GM18861 (cell line): ENCODE measurements around the gene HIVEP2.

ENCODE experiments used
- ATAC-seq: cut with Tn5 transposase; IDR thresholded peaks from one replicate; pipeline ENCODE4 v1.9.1; 2021; ENCODE audit not compliant: unreplicated experiment

The HIVEP2 gene

DNA sequence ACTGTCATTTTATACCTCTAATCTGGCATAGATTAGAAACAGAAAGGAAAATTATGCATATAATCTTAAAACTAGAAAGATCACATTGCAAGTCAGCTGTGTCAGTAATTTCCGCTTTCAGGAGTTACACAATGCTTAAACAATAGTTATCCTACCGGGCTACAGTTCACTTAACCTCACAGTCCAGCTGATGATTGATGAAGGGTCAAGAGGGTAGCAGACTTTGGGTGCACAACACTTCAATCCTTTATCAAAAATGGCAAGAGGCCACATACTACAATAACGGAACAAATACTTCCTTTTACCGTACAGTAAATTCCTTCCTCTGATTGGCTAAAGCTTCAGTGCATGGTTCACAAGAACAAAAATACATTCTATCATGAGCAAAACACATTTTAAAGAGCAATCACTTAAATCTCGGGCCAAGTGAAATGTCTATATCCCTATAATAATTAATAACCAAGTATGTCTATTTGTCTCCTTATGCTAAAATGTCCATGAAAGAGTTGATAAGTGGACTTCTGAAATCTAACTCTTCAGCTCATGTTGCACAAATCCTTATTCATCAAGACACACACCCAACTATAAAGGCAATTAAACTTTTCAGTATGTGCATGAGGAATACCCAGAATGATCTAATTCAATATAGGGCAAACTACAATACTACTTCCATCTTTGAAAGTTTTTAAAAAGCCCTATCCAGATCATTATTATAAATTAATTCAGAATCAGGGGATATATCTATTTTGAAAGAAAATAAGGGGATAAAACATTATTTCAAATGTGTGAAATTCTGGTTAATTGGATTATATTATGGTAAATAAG, 76.8 kb downstream of the HIVEP2 start:
- peak; percentile 33 for ATAC-seq

DNA sequence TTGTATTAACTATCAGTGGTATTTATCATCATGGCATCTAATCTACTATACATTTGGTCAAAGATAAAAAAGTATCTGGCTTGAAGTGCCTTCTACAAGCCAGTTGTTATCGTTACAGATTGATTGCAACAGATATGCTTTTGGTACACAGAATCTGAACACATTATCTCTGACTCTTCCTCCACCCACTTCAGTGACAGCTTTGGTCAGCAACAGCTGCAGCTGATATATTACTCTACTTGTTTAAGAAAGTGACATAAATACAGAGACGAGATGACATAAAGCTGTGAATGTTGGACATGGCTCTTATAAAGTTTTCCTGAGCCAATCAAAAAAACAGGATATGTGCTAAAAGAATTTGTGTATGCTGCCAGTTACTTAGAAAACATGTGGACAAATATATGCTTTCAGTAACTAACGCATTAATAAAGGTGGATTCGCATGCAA, 77.6 kb downstream of the HIVEP2 start:
- no peak for ATAC-seq

DNA sequence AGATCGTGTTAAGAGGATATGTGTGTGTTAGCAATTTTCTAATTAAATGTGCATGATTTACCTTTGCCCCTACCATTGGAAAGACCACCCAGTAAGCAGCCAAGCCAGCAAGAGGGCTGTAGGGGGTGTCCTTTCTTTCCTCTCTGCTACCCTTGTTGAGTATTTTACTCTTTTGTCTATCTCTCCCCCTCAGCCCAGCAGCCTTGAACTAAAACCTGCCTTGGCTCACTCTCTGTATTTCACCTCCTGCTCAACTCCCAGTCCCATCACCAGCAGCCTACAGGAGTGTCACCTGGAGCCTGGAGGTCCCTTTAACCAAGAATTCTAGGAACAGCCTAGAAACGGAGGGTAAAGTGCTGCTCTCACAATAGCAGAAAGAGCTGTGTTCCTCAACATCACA, 81.0 kb downstream of the HIVEP2 start:
- no peak for ATAC-seq

DNA sequence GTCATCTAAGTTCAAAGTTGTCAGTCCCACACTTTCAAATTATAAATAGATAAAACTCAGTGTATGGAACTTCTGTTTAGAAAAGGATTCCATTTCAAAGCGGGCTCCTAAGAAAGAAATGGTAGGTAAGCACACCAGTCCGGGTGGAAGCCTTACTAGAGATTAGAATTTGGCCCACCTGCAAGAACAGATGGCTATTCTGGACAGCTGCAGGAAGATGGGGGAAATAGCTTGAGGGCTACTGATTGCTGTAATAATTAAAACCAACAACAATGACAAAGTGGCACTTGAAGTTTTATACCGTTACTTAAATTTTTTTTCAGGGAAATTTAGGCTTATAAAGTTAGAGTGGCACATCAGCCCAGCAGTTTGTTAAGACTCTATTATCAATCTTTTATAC, 83.3 kb downstream of the HIVEP2 start:
- no peak for ATAC-seq

DNA sequence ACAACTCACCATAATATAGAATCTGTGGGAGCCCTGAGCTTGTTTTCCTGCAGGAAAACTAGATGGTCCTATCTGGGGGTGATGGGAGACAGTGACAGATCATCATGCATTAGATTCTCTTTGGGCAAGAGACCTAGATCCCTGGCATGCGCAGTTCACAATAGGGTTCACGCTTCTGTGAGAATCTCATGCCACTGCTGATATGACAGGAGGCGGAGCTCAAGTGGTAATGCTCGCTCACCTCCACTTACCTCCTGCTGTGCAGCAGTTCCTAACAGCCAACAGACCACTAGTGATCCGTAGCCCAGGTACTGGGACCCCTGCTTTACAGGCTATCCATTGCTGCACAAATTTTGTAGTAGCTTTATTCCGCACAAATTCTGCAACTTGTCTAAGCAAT, 84.5 kb downstream of the HIVEP2 start:
- ATAC-seq = no peak

DNA sequence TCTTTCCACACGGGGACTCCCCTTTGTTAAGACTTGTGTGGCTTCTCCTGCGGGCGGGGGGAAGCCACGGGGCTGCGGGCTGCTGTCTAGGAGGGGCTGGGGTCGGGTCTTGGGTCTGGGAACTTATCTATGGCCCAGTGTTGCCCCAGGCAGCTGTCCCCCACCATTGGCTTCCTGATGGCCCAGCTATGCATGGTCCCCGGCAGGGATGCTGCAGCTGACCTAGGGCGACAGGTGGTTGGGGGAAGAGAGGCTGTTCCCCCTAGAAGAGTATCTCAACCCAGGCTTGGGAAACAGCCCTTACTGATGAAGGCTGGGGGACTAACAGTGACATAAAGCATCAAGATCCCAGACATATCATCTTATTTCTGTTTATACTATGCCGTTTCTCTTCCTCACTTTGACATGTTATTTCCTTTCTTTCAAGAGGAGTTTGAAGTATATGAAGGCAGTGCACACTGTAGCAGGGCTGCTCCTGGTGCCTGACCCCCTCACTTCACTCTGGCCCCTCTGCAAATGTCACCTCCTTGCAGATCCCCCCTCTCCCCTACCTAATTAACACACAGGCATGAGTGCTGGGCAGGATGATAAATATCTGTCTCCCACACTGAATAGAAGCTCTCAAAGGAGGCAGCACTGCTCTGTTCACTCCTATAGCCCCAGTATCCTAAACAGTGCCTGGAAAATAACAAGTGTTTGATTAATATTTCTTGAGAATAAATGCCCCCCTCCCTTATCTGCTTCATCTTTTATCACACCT, 87.0 kb downstream of the HIVEP2 start:
- ATAC-seq = no peak

DNA sequence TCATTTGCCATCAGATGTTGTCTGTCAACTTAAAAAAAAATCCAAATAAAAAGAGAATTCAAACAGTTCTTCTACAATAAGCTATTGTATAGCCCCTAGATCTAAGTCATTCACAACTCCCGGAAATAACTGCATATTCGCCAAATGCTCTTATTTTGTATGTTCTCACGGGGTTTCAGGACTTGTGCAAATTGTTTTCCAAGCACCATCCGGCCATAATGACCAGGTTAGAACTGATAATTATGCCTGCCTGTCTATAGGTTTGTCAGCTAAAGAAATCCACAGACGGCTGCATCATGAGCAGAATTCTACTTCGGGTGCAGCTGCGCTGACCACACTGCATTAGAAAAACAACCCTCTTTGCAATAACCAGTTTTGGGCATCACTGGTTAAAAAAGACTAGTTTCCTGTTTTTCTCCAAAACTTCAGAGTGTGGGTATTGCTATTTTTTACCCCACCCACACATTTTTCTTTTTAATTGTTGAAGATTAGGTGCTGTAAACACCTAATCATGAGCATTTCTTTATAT, 87.7 kb downstream of the HIVEP2 start:
- peak; percentile 35 for ATAC-seq

DNA sequence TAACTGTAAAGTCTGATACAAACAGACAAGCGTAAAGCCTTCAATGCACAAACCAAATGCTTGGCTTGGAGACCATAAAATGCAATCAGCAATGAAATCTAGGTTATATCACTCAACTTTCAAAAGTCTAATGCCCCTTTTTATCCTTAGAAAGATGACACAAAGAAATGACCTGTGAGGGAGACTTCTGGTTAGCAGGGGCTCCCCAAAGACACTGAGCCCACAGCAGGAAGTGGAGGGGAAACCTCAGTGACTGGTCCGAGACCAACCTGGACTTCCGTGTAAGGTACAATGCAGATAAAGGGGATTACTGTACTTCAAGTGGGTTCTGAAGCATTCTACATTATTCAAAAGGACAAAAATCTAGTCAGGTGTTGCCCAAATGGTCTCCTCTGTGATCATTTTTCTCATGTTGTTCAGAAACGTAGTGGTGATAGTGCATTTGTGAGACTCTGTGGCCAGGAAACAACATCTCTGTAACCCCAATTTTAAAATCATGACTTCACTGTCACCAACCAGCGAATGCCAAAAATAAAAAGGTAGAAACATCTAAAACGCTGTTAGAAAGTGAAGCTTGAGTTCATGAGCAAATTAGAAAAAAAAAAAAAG, 88.2 kb downstream of the HIVEP2 start:
- peak; percentile 69 for ATAC-seq

DNA sequence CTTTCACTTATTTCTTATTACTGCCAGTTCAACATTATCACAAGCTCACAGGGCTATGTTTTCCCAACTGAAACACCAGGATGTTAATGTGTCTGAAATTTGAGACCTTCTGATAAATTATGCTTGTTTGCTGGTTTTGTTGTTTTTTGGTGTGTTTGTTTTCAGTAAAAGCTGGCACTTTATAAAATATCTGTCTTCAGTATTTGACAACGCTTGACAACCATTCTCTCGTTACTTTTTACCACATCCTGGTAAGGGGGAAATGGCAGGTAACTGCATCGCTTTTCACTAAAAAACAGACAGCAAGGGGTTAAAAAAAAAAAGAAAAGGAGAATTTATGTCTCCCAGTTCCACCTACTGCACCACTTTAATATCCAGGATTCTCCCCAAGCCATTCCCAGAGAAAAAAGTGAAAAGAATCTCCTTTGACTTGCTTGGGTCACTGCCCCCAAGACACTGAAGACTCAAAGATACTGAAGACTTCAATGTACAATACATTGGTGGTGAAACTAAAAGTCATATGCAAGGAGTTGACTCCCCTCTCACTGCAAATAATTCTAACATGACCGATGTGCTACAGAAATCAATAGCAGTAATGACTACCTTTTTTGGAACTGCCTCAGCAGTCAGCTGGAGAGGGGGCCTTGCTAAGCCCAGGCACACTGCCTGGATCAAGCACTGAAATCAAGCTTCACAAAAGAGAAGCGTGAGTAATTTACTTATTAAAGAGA, 88.9 kb downstream of the HIVEP2 start:
- ATAC-seq = peak; percentile 16

DNA sequence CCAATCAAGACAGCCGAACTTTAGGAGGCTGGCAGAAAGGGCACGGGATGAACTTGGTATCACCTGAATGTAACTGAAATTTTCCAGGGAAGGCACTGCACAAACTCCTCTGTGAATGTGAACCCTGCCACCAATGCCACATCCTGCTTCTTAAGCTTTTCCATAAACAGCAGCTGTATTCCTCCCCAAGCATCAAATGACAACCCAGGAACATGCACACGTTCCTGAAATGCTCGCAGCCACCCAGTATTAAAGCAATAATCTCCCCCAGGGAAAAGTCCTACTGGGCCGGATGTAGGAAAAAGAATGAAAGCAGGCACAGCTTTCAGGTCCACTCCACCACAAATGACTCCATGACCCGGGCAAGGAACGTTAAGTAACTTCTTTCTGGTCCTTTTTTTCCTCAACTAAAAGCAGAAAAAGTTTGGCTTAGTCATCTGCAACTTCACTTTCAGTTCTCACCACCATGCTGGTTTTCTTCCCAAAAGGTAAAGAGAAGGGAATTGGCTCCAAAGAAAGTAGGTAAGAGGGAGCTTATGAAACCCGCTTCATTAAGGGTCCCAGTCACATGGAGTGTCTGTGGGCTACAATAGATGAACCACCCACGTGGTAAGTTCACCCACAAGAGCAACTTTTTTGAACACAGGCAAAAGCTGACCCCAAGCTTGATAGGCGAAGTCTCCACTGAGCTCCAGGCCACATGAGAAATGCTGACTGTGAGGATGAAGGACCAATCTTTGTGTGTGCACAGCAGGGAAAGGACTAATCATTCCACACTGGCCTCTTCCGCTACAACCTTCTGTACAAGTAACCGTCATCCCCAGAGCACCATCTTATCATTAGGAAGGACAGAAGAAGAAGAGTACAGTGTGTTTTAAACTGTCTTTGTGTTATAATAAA, 90.1 kb downstream of the HIVEP2 start:
- ATAC-seq = no peak

DNA sequence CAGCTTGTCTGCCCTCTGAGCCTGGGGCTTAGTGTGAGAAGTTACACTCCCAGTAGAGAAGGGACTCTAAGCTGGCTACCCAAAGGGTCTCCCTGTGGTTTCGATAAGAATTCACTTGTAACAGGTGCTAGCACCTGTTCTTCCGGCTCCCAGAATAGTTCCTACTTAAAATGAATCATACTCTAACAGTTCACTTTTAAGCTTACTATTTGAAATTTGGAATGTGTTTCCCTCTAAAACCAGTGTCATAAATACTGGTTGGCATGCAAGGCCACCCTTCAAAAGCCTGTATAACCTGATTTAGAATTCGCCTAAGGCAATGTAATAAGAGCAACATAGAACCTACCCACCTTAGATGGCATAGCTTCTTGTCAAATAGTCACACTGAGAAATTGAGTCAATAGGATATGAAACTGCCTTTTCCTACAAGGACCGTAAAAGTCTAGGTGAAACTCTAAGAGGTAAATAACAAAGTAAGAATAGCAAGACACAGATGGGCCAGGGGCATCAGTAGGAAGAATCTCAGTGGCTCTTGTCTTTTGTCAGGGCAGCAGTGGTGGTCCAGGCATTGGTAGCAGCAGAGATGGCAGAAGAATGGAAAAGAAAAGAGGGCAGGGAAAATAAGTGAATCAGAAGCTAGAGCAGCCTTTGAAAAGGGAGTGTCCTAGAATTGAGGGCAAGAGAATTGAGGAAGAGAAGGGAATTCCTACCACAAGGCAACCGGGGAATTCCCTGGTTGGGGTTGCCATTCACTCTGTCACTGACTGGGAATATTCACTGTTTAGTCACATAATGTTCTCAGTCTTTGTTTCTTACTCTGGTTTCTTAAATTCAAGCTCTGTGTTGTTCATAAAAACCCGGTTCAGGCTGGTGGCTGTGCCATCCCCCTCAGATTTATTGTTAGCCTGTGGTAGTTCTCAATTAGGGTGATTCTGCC, 91.5 kb downstream of the HIVEP2 start:
- no peak for ATAC-seq

DNA sequence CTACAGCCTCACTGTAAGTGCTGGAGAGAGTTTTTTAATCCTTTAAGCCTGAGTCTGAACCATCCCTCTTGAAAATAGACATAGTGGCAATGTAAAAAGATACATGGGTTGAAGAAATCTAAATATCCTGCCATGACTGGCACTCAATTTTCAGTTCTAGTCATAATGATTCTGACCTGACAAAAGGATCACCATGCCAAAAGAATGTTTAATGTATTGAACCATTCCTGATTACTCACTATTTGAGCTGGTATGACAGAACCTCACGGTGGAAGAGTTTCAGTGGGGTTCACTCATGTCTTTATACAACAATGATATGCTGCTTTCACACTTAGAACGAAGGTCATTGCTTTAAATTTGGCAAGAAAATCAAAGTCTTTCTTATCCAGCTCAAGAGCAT, 93.4 kb downstream of the HIVEP2 start:
- ATAC-seq = no peak

DNA sequence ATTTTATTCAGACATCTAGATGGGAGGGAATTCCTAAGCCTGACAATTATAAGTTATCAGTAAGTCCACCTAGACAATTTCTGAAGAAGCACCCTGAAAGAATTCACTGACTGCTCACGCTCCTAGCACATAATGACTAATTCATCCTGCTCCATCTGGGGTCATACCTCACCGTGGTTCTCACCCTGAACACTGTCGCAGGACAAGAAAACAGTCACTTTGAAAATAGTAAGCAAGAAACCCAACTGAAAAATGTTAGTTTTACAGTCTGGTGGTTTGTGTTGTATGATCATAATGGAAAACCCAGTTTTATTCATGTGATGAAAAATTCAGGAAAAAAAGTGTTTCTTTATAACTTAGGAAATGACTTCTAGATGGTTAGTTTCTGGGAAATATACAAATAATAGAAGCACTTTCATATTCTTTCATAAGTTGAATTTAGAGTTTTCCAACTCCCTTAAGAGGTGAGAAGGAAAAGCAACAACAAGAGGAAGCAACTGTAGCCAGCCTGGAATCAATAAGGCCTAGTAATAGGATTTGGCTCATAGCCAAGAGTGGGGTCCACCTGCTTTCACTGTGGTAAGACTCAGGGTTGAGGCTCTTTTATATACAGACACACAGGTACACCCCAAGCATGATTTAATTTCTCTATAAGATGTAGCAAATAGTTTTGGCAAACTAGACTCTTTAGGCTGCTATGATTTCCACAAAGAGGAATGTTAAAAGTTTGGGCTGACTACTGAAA, 94.1 kb downstream of the HIVEP2 start:
- peak; percentile 49 for ATAC-seq

DNA sequence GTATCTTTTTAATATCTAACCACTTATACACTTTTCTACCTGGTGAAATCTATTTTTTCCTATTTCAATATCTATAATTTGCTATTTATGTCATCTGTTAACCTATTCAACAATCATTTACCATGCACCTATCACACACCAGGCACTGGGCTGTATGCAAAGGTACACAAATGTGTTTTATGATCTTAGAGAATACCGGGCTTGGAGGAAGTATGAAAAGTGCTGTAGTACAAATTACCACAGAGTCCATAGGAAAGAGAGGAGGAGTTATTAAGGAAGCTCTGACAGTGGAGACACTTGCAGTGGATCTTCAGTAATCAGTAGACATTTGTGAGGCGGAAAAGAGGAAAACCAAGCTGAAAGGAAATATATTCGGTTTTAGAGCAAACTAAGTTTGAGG, 96.0 kb downstream of the HIVEP2 start:
- ATAC-seq = no peak

DNA sequence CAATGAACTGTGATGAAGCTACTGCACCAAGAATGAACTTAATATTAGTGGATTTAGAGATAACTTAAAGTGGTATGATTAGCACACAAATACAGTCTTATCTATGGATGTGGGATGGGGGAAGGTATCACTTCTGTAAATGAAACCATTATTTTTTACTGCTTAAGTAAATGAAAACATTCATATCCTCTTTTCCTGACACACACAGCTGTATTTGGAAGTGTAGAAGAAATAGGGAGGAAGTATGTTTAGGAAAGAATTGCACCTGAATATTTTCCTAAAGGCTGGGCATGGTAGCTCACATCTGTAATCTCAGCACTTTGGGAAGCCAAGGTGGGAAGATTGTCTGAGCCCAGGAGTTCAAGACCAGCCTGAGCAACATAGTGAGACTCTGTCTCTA, 96.8 kb downstream of the HIVEP2 start:
- no peak for ATAC-seq

DNA sequence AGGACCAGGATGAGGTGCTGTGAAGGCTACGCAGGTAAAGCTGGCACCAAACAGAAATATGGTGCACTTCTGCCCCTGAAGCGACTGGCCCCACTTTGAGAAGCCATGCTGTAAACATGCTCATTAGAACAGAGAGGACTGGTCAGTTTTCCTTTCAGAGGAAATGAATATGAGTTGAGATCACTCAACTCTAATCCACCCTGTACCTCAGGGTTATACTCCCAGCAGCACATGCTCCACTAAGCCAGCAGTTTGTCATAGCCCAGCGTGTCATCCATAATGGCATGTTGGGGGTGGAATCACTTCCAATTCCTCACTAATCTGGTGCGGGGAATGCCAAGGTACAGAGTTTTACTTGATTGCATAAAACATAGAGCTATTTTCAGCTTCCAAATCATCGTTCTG, 98.1 kb downstream of the HIVEP2 start:
- no peak for ATAC-seq

DNA sequence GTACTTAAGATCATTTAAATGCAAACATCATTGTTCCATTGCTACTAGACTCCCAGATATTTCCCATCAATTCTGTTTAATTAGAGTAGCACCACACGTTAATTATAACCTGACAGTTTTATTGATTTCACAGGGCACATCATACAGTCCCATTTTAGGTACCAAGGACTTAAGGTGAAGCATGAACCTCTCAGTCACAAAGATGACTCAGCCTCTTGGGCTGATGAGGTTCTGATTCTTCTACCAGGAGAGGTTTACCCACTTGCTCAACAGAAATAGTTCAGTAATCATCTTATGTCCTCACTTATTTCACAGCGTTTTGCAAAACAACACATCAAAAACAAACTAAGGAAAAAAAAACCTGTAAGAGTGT, 98.5 kb downstream of the HIVEP2 start:
- no peak for ATAC-seq
